ENCODE results near the gene AFMID.

The AFMID gene

GRCh38 chr17:78256707-78257591 lies 69.8 kb downstream of the AFMID start:
- DNase-seq: no peak

Data from T1000 (cell line).